ENCODE data around the gene OST4.
"Not testable (repeated sequence)": the region's sequence is repeated elsewhere in the genome, so short reads cannot be mapped to it uniquely, and the experiment has no call there.

The OST4 gene

GRCh38 chr2:27079233-27080139, 8.0 kb upstream of the OST4 start:
- H3K27me3 Mint-ChIP-seq: no peaks in the 10 kb centered on the region
- ATAC-seq (replicated peaks): no peak
- no peak for DNase-seq
- peak overlapping the region in 1 of 2 donors; percentile 83 for H3K27ac Mint-ChIP-seq
- no peaks in the 10 kb centered on the region for H3K9me3 Mint-ChIP-seq
- peaks cover 32 to 35% of the 10 kb centered on the region in 2 donors for H3K4me1 Mint-ChIP-seq (ENCODE audit: low read depth in 2 of 2)
- H3K36me3 Mint-ChIP-seq (ENCODE audit: insufficient read depth): peaks cover 3% of the 10 kb centered on the region
- H3K4me3 Mint-ChIP-seq: peak overlapping the region in 1 of 2 donors; percentile 72

- Mint-ChIP-seq H3K36me3 (ENCODE audit: insufficient read depth) (peaks cover 3% of the 10 kb centered on the region), H3K27me3 (no peaks in the 10 kb centered on the region), H3K9me3 (no peaks in the 10 kb centered on the region), H3K27ac (peak within 1 kb of the TSS in 1 of 2 donors; percentile 42), H3K4me1 (ENCODE audit: low read depth in 2 of 2) (peaks cover 35 to 36% of the 10 kb centered on the region in 2 donors), H3K4me3 (no peak within 1 kb of the TSS)
- ATAC-seq (replicated peaks) (no peak), DNase-seq (no peak)
Observed at GRCh38 chr2:27078267-27079194, 7.1 kb upstream of the OST4 start, which contains the start of gene EMILIN1. Gene EMILIN1 (plus strand): TSS chr2:27078615. CDS start chr2:27079066, 451 bp downstream.

- no peak for DNase-seq
- Mint-ChIP-seq H3K36me3 (ENCODE audit: insufficient read depth) (peaks cover 3% of the 10 kb centered on the region), H3K27ac (no peak overlapping the region), H3K4me1 (ENCODE audit: low read depth in 2 of 2) (peaks cover 36 to 40% of the 10 kb centered on the region in 2 donors), H3K4me3 (no peak overlapping the region), H3K9me3 (no peaks in the 10 kb centered on the region), H3K27me3 (no peaks in the 10 kb centered on the region)
- ATAC-seq (replicated peaks): no peak
Observed at GRCh38 chr2:27077231-27077630, 5.8 kb upstream of the OST4 start.

DNA sequence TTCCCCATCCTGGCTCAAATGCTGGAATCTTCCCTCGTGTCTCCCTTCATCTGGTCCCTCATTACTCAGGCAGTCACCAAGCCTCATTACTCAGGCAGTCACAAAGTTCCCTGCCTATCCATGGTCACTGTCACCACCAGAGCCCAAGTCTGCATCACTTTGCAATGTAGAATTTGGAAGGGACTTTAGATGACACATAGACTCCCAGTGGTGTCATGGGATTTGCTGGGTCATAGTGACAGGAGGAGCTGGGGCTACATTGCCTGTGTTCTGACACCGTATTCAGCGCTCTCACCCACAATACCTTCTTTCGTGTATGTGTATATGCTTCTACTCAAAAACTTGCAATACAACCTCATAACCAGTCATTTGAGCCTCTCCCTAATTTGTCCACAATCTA, 4.9 kb upstream of the OST4 start:
- Mint-ChIP-seq H3K9me3 (no peaks in the 10 kb centered on the region), H3K4me1 (ENCODE audit: low read depth in 2 of 2) (peaks cover 35 to 39% of the 10 kb centered on the region in 2 donors), H3K4me3 (peak overlapping the region in 1 of 2 donors; percentile 1), H3K36me3 (ENCODE audit: insufficient read depth) (peaks cover 3% of the 10 kb centered on the region), H3K27ac (no peak overlapping the region), H3K27me3 (no peaks in the 10 kb centered on the region)
- DNase-seq: no peak
- no peak for ATAC-seq (replicated peaks)

DNA sequence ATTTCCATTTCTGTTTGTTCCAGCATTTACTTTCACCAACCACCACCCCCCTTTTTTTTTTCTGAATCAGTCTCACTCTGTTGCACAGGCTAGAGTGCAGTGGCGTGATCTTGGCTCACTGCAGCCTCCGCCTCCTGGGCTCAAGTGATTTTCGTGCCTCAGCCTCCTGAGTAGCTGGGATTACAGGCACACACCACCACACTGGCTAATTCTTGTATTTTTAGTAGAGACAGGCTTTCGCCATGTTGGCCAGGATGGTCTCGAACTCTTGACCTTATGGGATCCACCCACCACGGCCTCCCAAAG, 4.1 kb upstream of the OST4 start:
- not testable (repeated sequence) for H3K9me3 Mint-ChIP-seq; H3K27me3 Mint-ChIP-seq; ATAC-seq (replicated peaks); H3K36me3 Mint-ChIP-seq (ENCODE audit: insufficient read depth); DNase-seq
- Mint-ChIP-seq H3K27ac (peak overlapping the region in 1 of 2 donors; percentile 88), H3K4me1 (ENCODE audit: low read depth in 2 of 2) (peaks cover 34 to 38% of the 10 kb centered on the region in 2 donors), H3K4me3 (peak overlapping the region; percentile 8 to 57)

GRCh38 chr2:27074738-27075565, 3.5 kb upstream of the OST4 start:
- Mint-ChIP-seq H3K9me3 (no peaks in the 10 kb centered on the region), H3K27me3 (no peaks in the 10 kb centered on the region), H3K36me3 (ENCODE audit: insufficient read depth) (peaks cover 8% of the 10 kb centered on the region), H3K4me3 (peak overlapping the region; percentile 8 to 57), H3K4me1 (ENCODE audit: low read depth in 2 of 2) (peaks cover 31 to 38% of the 10 kb centered on the region in 2 donors), H3K27ac (peak overlapping the region in 1 of 2 donors; percentile 88)
- ATAC-seq (replicated peaks) (peak; percentile 16), DNase-seq (peak; percentile 38 to 47 (median 46))

GRCh38 chr2:27073782-27074181, 2.3 kb upstream of the OST4 start:
- peak overlapping the region in 1 of 2 donors; percentile 76 for H3K27ac Mint-ChIP-seq
- no peaks in the 10 kb centered on the region for H3K9me3 Mint-ChIP-seq
- H3K4me3 Mint-ChIP-seq: no peak overlapping the region
- peaks cover 17% of the 10 kb centered on the region for H3K36me3 Mint-ChIP-seq (ENCODE audit: insufficient read depth)
- ATAC-seq (replicated peaks) (no peak), DNase-seq (no peak)
- H3K4me1 Mint-ChIP-seq (ENCODE audit: low read depth in 2 of 2): peaks cover 43 to 49% of the 10 kb centered on the region in 2 donors
- no peaks in the 10 kb centered on the region for H3K27me3 Mint-ChIP-seq

GRCh38 chr2:27072920-27073319, 1.5 kb upstream of the OST4 start:
- DNase-seq: no peak
- Mint-ChIP-seq H3K27ac (peak overlapping the region; percentile 38 to 49), H3K9me3 (no peaks in the 10 kb centered on the region), H3K4me1 (ENCODE audit: low read depth in 2 of 2) (peaks cover 47 to 56% of the 10 kb centered on the region in 2 donors), H3K27me3 (no peaks in the 10 kb centered on the region), H3K4me3 (peak overlapping the region; percentile 85 to 97), H3K36me3 (ENCODE audit: insufficient read depth) (peaks cover 23% of the 10 kb centered on the region)
- no peak for ATAC-seq (replicated peaks)

DNA sequence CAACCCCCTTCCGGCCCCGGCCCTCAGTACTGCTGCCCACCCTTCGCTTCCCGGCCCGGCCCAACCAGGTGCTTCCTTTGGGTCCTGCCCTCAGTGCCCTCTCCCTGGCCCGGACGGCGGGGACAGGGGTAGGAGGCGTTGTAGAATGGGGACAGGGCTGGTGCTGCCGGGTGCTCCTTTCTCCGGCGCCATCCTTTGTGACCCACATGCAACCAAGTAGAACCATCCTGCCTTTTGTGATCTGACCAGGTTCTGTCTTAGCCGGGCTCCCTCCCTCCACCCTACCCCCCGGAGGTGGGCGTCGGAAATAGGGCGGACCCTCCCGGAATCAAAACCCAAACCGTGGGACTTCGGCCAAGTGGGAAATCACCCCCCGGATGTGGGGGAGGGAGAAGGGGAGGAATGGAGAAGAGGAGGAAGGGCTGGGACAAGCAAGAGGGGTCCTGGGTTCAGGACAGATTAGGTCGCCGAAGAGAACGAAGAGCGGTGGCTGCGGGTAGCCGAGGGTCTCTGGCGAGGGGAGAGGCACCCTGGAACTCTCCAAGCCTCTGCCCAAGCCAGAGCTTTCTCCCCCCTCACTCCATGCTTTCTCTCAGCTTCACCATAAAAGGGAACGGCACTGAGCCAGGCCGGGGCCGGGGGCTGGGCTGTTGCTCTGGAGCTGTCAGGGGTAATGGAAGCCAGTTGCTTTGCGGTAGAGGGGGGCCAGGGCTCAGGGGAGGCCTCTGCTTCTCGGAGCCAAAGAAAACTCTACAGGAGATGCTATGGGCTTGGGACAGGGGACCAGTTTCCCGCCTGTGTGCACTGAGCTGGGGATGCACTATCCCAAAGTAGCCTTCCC, 756 bp upstream of the OST4 start:
- Mint-ChIP-seq H3K4me3 (peak overlapping the region; percentile 85 to 97), H3K9me3 (no peaks in the 10 kb centered on the region), H3K4me1 (ENCODE audit: low read depth in 2 of 2) (peaks cover 49 to 61% of the 10 kb centered on the region in 2 donors), H3K36me3 (ENCODE audit: insufficient read depth) (peaks cover 23% of the 10 kb centered on the region), H3K27me3 (no peaks in the 10 kb centered on the region), H3K27ac (peak overlapping the region; percentile 38 to 74)
- ATAC-seq (replicated peaks) (peak; percentile 21), DNase-seq (no peak)

GRCh38 chr2:27070653-27071276, 689 bp downstream of the OST4 start:
- Mint-ChIP-seq H3K9me3 (no peaks in the 10 kb centered on the region), H3K27ac (peak overlapping the region; percentile 91 to 96), H3K4me3 (peak overlapping the region; percentile 97 to 99), H3K27me3 (no peaks in the 10 kb centered on the region), H3K36me3 (ENCODE audit: insufficient read depth) (peaks cover 35% of the 10 kb centered on the region), H3K4me1 (ENCODE audit: low read depth in 2 of 2) (peaks cover 44 to 62% of the 10 kb centered on the region in 2 donors)
- peak in 1 of 3 experiments; percentile 21 for DNase-seq
- peak; percentile 9 for ATAC-seq (replicated peaks)

DNA sequence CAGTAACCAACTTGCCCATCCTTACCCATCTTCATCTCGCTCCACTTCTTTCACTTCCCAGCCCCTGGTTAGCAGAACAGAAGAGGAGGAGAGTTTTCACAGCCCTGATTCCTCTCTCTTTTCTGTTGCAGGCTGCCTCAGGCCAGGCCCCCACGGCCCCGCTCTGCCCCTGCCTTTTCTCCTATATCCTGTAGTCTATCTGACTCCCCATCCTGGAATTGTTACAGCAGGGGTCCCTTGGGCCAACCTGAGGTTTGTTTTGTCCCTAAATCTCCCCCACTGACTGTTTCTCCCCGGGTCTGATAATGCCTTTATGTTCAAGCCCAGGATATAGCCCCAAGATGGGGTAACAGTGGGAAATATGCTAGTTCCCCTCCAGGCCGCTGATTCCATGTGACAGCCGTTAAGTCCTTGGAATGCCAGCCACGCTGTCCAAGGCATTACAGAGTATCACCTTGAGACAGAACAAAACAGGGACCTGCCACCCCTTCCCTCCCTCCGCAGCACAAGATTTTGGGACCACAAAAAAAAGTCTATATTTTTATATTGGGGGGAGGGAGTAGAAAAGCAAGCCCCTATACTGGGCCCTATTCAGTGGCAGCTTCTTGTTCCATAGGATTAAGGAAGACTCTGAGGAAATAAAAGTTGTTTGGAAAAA, 1.4 kb downstream of the OST4 start:
- no peak for DNase-seq
- H3K27ac Mint-ChIP-seq: peak overlapping the region; percentile 91 to 96
- H3K4me1 Mint-ChIP-seq (ENCODE audit: low read depth in 2 of 2): peaks cover 37 to 62% of the 10 kb centered on the region in 2 donors
- peaks cover 42% of the 10 kb centered on the region for H3K36me3 Mint-ChIP-seq (ENCODE audit: insufficient read depth)
- H3K9me3 Mint-ChIP-seq: no peaks in the 10 kb centered on the region
- H3K27me3 Mint-ChIP-seq: no peaks in the 10 kb centered on the region
- no peak for ATAC-seq (replicated peaks)
- H3K4me3 Mint-ChIP-seq: peak overlapping the region; percentile 97 to 99

Data from effector memory CD8-positive, alpha-beta T cell (primary cell).